ENCODE results near the gene MRPS11. TPM values are rescaled to one million over a fixed set of nuclear protein-coding genes. Genes with fewer than 3 reads are reported as not detected.
A peak's percentile ranks its signal among the peaks of the same experiment; 100 is the strongest.
"Not testable (repeated sequence)": the region's sequence is repeated elsewhere in the genome, so short reads cannot be mapped to it uniquely, and the experiment has no call there.

Gene MRPS11
- total RNA-seq, 1 experiment from 2014 or later = 65.3 TPM

- H3K4me1 ChIP-seq (replicated peaks) = peaks cover 14% of the 10 kb centered on the region
- no peak for DNase-seq (ENCODE audit: low read depth in 1 of 2, low spot score in 2 of 2)
- H3K27ac ChIP-seq = peak overlapping the region; percentile 98
- H3K4me3 ChIP-seq = peak overlapping the region; percentile 59
- H3K9me3 ChIP-seq (replicated peaks) = no peaks in the 10 kb centered on the region
- H3K27me3 ChIP-seq (replicated peaks) = no peaks in the 10 kb centered on the region
- H3K36me3 ChIP-seq = peaks cover 55% of the 10 kb centered on the region
These were observed 524 bp downstream of the MRPS11 start for GRCh38 chr15:88467935-88468528.

- H3K4me3 ChIP-seq = peak overlapping the region; percentile 59
- H3K36me3 ChIP-seq = peaks cover 55% of the 10 kb centered on the region
- H3K27ac ChIP-seq; H3K27me3 ChIP-seq (replicated peaks); H3K9me3 ChIP-seq (replicated peaks); DNase-seq (ENCODE audit: low read depth in 1 of 2, low spot score in 2 of 2): not testable (repeated sequence)
- peaks cover 14% of the 10 kb centered on the region for H3K4me1 ChIP-seq (replicated peaks)
These were observed 1.2 kb downstream of the MRPS11 start for GRCh38 chr15:88468721-88469120.

- H3K4me1 ChIP-seq (replicated peaks) = peaks cover 14% of the 10 kb centered on the region
- DNase-seq (ENCODE audit: low read depth in 1 of 2, low spot score in 2 of 2) = no peak
- no peaks in the 10 kb centered on the region for H3K27me3 ChIP-seq (replicated peaks)
- no peaks in the 10 kb centered on the region for H3K9me3 ChIP-seq (replicated peaks)
- H3K27ac ChIP-seq = no peak overlapping the region
- peaks cover 55% of the 10 kb centered on the region for H3K36me3 ChIP-seq
- H3K4me3 ChIP-seq = no peak overlapping the region
These were observed 1.8 kb downstream of the MRPS11 start for GRCh38 chr15:88469321-88469720.

- no peaks in the 10 kb centered on the region for H3K9me3 ChIP-seq (replicated peaks)
- no peak for DNase-seq (ENCODE audit: low read depth in 1 of 2, low spot score in 2 of 2)
- no peak overlapping the region for H3K27ac ChIP-seq
- H3K4me3 ChIP-seq = no peak overlapping the region
- H3K4me1 ChIP-seq (replicated peaks) = peaks cover 14% of the 10 kb centered on the region
- H3K27me3 ChIP-seq (replicated peaks) = no peaks in the 10 kb centered on the region
- H3K36me3 ChIP-seq = peaks cover 56% of the 10 kb centered on the region
These were observed 3.3 kb downstream of the MRPS11 start for GRCh38 chr15:88470625-88471372.

GRCh38 chr15:88472225-88472624 lies 4.7 kb downstream of the MRPS11 start:
- H3K36me3 ChIP-seq = peaks cover 66% of the 10 kb centered on the region
- H3K4me1 ChIP-seq (replicated peaks) = peaks cover 6% of the 10 kb centered on the region
- no peak overlapping the region for H3K4me3 ChIP-seq
- H3K9me3 ChIP-seq (replicated peaks) = no peaks in the 10 kb centered on the region
- H3K27ac ChIP-seq = no peak overlapping the region
- DNase-seq (ENCODE audit: low read depth in 1 of 2, low spot score in 2 of 2) = no peak
- H3K27me3 ChIP-seq (replicated peaks) = no peaks in the 10 kb centered on the region

- peaks cover 73% of the 10 kb centered on the region for H3K36me3 ChIP-seq
- not testable (repeated sequence) for H3K4me1 ChIP-seq (replicated peaks); H3K4me3 ChIP-seq; H3K27ac ChIP-seq; H3K9me3 ChIP-seq (replicated peaks); DNase-seq (ENCODE audit: low read depth in 1 of 2, low spot score in 2 of 2); H3K27me3 ChIP-seq (replicated peaks)
These were observed 6.3 kb downstream of the MRPS11 start for GRCh38 chr15:88473661-88474293.

GRCh38 chr15:88476635-88477060 lies 9.1 kb downstream of the MRPS11 start:
- no peaks in the 10 kb centered on the region for H3K27me3 ChIP-seq (replicated peaks)
- no peaks in the 10 kb centered on the region for H3K9me3 ChIP-seq (replicated peaks)
- no peak overlapping the region for H3K27ac ChIP-seq
- peaks cover 59% of the 10 kb centered on the region for H3K36me3 ChIP-seq
- H3K4me1 ChIP-seq (replicated peaks) = no peaks in the 10 kb centered on the region
- no peak overlapping the region for H3K4me3 ChIP-seq
- peak in 1 of 2 experiments; percentile 13 for DNase-seq (ENCODE audit: low read depth in 1 of 2, low spot score in 2 of 2)

- peaks cover 58% of the 10 kb centered on the region for H3K36me3 ChIP-seq
- no peak for DNase-seq (ENCODE audit: low read depth in 1 of 2, low spot score in 2 of 2)
- H3K27ac ChIP-seq = no peak overlapping the region
- H3K4me1 ChIP-seq (replicated peaks) = no peaks in the 10 kb centered on the region
- no peaks in the 10 kb centered on the region for H3K27me3 ChIP-seq (replicated peaks)
- no peaks in the 10 kb centered on the region for H3K9me3 ChIP-seq (replicated peaks)
- no peak overlapping the region for H3K4me3 ChIP-seq
These were observed 9.6 kb downstream of the MRPS11 start for GRCh38 chr15:88477126-88477525.

GRCh38 chr15:88477904-88478303 lies 10.4 kb downstream of the MRPS11 start:
- Histone ChIP-seq H3K36me3 (peaks cover 51% of the 10 kb centered on the region), H3K4me1 (replicated peaks) (no peaks in the 10 kb centered on the region), H3K9me3 (replicated peaks) (no peaks in the 10 kb centered on the region), H3K27me3 (replicated peaks) (no peaks in the 10 kb centered on the region), H3K27ac (no peak overlapping the region), H3K4me3 (no peak overlapping the region)
- DNase-seq (ENCODE audit: low read depth in 1 of 2, low spot score in 2 of 2) = no peak

GRCh38 chr15:88479169-88479568 lies 11.7 kb downstream of the MRPS11 start:
- H3K4me1 ChIP-seq (replicated peaks) = no peaks in the 10 kb centered on the region
- H3K9me3 ChIP-seq (replicated peaks) = no peaks in the 10 kb centered on the region
- peaks cover 38% of the 10 kb centered on the region for H3K36me3 ChIP-seq
- no peak overlapping the region for H3K4me3 ChIP-seq
- H3K27ac ChIP-seq = no peak overlapping the region
- no peak for DNase-seq (ENCODE audit: low read depth in 1 of 2, low spot score in 2 of 2)
- no peaks in the 10 kb centered on the region for H3K27me3 ChIP-seq (replicated peaks)

- H3K9me3 ChIP-seq (replicated peaks) = no peaks in the 10 kb centered on the region
- no peak for DNase-seq (ENCODE audit: low read depth in 1 of 2, low spot score in 2 of 2)
These were observed 13.5 kb downstream of the MRPS11 start for GRCh38 chr15:88480981-88481380.

GRCh38 chr15:88482263-88482662 lies 14.8 kb downstream of the MRPS11 start:
- no peak overlapping the region for H3K27ac ChIP-seq
- H3K27me3 ChIP-seq (replicated peaks) = no peaks in the 10 kb centered on the region
- no peaks in the 10 kb centered on the region for H3K9me3 ChIP-seq (replicated peaks)
- H3K4me1 ChIP-seq (replicated peaks) = no peaks in the 10 kb centered on the region
- H3K36me3 ChIP-seq = peaks cover 14% of the 10 kb centered on the region
- no peak for DNase-seq (ENCODE audit: low read depth in 1 of 2, low spot score in 2 of 2)
- H3K4me3 ChIP-seq = no peak overlapping the region

More at GRCh38 chr15:88480981-88481380, 13.5 kb downstream of the MRPS11 start:
- Histone ChIP-seq H3K27ac (no peak overlapping the region), H3K4me3 (no peak overlapping the region), H3K36me3 (peaks cover 24% of the 10 kb centered on the region), H3K4me1 (replicated peaks) (no peaks in the 10 kb centered on the region), H3K27me3 (replicated peaks) (no peaks in the 10 kb centered on the region)

- no peak overlapping the region for H3K27ac ChIP-seq
- H3K9me3 ChIP-seq (replicated peaks) = no peaks in the 10 kb centered on the region
- H3K27me3 ChIP-seq (replicated peaks) = no peaks in the 10 kb centered on the region
- H3K4me3 ChIP-seq = no peak overlapping the region
- H3K4me1 ChIP-seq (replicated peaks) = no peaks in the 10 kb centered on the region
- H3K36me3 ChIP-seq = no peaks in the 10 kb centered on the region
- no peak for DNase-seq (ENCODE audit: low read depth in 1 of 2, low spot score in 2 of 2)
These were observed 17.3 kb downstream of the MRPS11 start for GRCh38 chr15:88484682-88485331.

Measured in SJSA1 (cell line).